ENCODE measurements around the gene SLC48A1.

GRCh38 chr12:47746523-47746922, 26.5 kb upstream of the SLC48A1 start:
- TF ChIP-seq POLR2A (IDR thresholded peaks at IDR 0.05) (no peak), CTCF (IDR thresholded peaks at IDR 0.05) (no peak)
